Umbilical cord (tissue), 2 donors: ENCODE results near the gene RGR. TPM values are rescaled to one million over a fixed set of nuclear protein-coding genes. Genes with fewer than 3 reads are reported as not detected.

Source experiments
- DNase-seq: peaks from one replicate; pipeline ENCODE4 v3.0.0-alpha.2; 2015; ENCODE audit warnings: low spot score
- total RNA-seq: library from RNA; depleted of rRNA; stranded (reverse); fragments of >200 nt; gene quantifications from one replicate; pipeline ENCODE4 v1.2.3, GENCODE V29; 2014; ENCODE audit warnings: low replicate concordance; ENCODE audit not compliant: insufficient read depth

The RGR gene
- total RNA-seq, 1 donor from 2014 or later: 2.2 TPM

DNA sequence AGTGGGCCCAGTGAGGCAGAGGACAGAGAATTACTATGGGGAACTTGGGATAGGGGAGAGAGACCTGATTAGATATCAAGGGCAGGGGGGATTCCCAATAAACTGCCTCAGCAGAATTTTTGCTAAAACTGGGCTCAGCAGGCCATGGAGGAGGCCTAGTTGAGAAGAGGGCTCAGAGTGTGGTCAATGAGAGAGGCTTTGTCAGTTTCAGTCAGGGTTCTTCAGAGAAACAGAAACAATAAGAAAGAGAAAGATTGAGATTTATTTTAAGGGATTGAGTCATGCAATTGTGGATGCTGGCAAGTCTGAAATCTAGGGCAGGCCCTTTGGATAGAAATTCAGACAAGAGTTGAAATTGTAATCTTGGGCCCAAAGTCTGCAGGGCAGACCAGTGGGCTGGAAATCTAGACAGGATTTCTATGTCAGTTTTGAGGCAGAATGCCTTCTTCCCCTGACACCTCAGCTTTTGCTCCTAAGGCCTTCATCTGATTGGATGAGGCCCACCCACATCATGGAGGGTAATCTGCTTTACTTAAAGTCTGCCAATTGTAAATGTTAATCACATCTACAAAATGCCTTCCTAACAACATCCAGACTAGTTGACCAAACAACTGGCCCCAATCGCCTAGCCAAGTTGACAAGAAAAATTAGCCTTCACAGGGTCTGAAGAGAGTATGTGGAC, 50.1 kb downstream of the RGR start:
- no peak for DNase-seq

DNA sequence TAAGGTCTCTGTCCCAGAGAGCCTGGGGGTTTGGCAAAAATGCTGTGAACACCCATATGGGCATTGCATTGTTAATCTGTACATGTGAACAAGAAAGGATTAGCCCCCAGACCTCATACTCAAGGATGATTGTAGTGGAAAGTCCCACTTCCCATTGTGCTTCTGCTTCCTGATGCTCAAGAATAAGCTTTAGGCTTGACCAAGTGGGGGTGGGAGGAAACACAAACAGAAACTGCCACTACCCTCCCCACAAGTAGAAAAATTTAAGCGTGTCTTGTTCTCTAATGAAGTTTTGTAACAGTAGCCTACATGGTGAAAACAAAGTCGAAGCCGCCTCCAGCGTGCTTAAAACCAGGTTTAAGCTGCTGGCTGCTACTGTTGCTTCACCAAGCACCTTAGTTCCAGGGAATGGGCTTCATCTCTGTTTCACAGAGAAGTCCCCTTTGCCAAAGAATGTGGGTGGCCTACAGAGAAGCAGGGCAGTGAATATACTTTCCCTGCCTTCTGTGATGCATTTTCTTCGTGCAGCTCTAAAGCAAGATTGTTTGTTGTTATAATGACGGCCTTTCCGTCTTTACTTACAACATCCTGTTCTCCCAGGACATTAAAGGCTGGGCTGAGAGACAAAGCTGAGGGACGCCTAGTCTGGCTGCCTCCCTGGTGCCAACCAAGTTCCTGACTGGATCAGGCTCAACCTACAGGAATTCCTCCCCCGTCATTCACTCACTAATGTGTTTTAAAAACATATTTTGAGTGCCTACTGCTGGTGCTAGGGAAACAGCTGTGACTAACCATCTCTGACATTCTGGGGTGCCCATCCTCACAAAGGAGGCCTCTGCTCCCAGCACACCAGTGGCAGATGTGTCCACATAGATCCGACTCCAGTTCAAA, 51.5 kb downstream of the RGR start:
- peak; percentile 31 for DNase-seq

DNA sequence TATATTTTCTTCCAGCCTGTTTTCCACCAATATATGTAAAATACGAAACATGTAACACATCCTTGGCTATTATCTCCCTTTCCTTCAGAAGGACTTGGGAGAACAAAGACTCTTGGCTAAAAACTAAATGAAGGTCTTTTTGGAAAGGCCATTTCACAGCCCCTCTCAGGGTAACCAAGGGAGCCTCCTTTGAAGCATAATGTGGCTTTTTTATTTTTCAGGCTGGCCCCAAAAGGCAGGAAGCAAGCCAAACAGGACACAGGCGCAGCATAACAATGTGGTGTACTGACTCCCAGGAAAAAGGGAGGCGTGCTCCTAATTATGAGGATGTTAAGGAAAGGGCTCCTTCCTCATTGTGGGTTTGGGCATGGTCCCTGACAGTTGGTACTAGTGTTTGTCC, 53.2 kb downstream of the RGR start:
- DNase-seq: no peak

DNA sequence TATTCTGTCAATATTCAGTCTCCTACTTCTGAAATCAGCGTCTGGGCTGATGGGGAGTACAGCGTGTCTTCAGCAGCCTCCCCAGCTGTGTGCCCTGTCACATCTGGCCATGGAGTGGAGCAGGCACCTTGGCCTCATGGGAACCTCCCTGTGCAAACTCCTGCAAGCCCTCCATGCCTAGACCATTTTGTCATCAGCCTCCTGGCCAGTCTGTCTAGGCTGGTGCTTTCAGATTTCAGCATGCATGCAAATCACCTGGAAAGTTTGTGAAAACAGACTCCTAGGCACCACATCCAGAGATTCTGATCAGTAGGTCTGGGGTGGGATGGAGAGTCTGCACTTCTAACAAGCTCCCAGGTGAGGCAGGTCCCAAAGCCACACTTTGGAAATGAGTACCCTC, 57.4 kb downstream of the RGR start:
- no peak for DNase-seq

DNA sequence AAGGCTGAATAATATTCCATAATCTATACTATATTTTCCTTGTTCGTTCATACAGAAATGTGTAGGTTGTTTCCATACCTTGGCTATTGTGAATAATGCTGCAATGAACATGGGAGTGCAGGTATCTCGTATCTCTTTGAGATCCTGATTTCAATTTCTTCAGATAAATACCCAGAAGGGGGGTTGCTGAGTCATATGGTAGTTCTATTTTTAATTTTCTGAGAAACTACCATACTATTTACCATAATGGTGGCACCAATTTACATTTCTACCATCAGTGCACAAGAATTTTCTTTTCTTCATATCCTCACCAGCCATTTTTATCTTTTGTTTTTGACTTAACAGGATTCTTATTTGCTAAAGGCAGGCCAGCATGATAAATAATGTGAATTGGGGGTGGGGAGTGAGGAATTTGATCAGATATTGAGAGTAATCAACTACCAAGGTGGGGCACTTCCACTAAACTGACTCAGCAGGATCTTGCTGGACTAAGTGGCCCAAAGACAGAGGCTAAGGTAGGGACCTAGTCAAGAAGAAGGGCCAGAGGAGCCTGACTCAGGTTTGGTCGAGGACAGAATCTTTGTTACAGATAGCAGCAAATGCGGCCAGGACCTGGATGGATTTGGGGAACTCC, 62.0 kb downstream of the RGR start:
- no peak for DNase-seq

DNA sequence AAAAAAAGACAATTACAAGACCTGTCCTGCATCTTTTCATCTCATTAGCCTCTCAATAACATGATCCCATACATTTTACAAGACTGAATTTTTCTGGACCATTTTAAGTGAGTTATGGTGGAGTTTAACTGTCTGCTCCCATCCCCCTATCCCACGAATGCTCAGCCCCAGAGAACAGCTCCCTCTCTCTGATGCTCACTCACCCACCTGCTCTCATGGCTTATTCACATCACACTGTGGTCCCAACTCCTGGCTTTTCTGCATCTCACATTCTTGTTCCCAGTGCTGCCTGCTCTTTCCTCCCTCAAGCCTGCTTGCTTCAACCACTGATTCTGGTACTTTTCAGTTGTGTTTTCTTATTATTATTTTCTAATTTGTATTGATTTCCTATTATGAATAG, 63.2 kb downstream of the RGR start:
- no peak for DNase-seq

DNA sequence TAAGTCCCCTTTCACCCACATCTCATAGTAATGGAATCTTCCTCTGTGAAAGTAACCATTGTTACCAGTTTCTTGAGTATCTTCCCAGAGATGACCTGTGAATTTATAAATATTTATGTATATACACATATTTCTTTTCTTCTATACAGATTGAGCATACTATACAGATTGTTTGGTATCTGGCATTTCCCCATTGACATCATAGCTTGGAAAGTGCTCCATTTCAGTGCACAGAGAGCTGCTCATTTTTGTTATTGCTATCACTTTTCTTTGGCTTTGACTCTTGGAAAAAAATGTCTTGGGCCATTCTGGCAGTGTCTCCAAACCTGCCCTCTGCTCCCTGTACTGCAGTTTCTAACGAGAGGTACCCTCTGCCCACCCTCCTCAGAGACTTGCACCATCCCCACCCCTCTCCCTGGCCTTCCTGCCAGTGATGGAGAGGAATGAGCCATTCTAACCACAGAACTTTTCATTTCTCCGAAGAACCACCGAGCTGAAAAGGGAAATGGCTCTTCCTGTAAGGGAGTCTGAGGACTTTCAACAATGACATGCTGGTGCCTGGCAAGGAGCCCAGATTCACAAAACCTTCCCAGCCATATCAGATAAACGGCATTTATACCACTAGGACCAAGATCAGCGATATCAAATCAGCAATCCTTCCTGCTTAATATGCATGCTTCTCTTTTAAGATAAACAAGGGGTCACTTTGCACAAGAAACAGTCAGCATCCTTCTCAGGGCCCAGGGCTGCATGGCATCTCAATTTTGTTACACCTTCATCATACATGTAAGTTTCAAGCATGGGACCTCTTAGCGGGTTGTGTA, 63.8 kb downstream of the RGR start:
- DNase-seq: peak; percentile 30

Other genes with a start within 250 kb of the RGR start
- gene GHITM, start 105.5 kb upstream of the RGR start, total RNA-seq: 118 TPM
- 5.1 TPM for gene GPR15LG, start 71.3 kb upstream of the RGR start, total RNA-seq
- gene CDHR1, start 50.5 kb upstream of the RGR start, total RNA-seq: 1.2 TPM
- gene LRIT2, start 19.5 kb upstream of the RGR start, total RNA-seq: 1.7 TPM
- 3.6 TPM for gene LRIT1, start 3.5 kb upstream of the RGR start, total RNA-seq
- 27.2 TPM for gene CCSER2, start 83.5 kb downstream of the RGR start, total RNA-seq